LNCaP clone FGC (cell line): ENCODE results near the gene LYZL2.
"Not testable (repeated sequence)": the region's sequence is repeated elsewhere in the genome, so short reads cannot be mapped to it uniquely, and the experiment has no call there.

ENCODE experiments used
- DNase-seq: peaks from one replicate; pipeline ENCODE4 v3.0.0-alpha.2; 2011; ENCODE audit warnings: low read depth
- H3K4me3 ChIP-seq: 2 replicates; pipeline ENCODE4 v1.5.1; 2011; ENCODE audit warnings: mild to moderate bottlenecking, low read depth, low read length, control low read depth
- TF ChIP-seq, protein P1 (sequence below): IDR thresholded peaks from 2 replicates; pipeline ENCODE4 v1.5.1; 2012; ENCODE audit warnings: mild to moderate bottlenecking; ENCODE audit not compliant: control insufficient read depth, insufficient read depth; ENCODE audit errors: extremely low read depth

LYZL2 gene

DNA sequence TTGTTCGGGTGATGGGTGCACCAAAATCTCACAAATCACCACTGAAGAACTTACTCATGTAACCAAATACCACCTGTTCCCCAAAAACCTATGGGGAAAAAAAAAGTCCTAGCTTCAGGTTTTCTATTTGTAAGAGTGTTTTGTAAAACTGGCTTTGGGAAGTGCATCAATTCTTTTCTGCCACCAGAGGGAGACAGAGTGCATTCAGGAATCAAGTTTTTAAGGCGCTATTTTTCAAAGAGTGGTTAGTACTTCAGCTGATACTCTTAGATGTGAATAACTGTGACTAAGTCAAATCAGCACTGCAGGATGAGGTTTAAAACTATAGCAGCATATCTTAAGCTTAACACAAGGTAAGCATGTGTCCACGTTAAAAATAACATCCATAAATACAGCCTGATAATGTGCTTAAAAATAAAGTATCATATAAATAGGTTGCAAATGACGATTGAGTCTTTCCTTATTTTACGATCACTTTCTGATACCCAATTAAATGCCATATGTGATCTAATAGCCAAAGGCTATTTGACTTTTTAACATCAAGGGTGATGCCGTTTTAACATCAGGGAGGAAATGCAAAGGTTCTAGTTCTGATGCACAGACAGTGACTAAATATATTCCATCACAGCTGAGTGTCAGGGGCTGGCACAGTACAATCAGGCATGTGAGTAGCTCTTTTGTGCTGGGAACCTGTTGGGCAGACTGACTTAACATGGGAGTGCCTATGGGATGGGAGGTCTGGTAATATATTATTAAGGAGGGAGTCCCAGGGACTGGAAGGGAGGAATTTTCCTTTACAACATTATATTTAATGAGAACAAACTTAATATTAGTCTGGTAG is 10.6 kb upstream of the LYZL2 start:
- H3K4me3 ChIP-seq: no peak overlapping the region
- DNase-seq: peak; percentile 22
- TF ChIP-seq, protein P1, sequence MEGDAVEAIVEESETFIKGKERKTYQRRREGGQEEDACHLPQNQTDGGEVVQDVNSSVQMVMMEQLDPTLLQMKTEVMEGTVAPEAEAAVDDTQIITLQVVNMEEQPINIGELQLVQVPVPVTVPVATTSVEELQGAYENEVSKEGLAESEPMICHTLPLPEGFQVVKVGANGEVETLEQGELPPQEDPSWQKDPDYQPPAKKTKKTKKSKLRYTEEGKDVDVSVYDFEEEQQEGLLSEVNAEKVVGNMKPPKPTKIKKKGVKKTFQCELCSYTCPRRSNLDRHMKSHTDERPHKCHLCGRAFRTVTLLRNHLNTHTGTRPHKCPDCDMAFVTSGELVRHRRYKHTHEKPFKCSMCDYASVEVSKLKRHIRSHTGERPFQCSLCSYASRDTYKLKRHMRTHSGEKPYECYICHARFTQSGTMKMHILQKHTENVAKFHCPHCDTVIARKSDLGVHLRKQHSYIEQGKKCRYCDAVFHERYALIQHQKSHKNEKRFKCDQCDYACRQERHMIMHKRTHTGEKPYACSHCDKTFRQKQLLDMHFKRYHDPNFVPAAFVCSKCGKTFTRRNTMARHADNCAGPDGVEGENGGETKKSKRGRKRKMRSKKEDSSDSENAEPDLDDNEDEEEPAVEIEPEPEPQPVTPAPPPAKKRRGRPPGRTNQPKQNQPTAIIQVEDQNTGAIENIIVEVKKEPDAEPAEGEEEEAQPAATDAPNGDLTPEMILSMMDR: peak; percentile 80

DNA sequence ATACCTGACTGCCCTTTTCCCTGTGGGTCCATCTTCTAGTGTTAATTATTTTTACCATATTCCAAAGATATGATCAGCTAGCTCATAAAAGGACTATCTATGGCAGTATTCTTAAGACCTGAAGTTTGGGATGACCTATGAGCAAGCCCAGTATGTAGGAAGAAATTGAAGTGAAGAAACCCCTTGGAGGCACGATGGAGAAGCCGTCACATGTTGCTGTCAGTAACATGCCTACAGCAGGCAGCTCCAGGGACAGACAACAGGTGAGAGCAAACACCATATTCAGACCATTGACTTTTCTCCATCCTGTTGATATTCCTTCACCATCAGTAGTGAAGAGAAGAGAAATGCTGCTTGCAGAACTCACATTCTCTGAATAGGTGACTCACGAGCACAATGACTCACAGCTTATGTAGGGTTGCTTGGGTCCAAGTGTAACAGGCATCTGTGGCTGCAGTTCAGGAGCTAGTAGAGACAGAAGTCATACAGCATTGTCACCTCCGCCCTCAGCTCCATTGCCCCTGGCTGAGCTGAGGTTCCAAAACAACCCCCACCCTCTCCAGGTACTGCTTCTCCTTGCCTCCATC is 8.4 kb upstream of the LYZL2 start:
- TF ChIP-seq, protein P1: no peak
- no peak overlapping the region for H3K4me3 ChIP-seq
- no peak for DNase-seq

DNA sequence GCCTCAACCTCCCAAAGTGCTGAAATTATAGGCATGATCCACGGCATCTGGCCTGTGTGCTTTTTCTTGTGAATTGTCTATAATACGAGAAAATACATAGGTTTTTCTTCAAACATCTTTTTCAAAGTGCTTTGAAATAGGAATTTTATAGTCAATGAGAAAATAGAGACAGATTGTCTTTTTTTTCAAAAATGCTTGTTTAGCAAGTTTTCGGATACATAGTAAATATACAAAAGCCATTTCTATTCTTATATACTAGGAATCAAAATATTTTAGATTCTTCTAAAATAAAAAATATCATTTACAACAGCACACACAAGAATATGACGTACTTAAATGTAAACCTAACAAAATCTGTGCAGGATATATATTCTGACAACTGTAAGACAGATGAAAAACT is 1.6 kb upstream of the LYZL2 start:
- H3K4me3 ChIP-seq: no peak overlapping the region
- no peak for DNase-seq
- TF ChIP-seq, protein P1: no peak

DNA sequence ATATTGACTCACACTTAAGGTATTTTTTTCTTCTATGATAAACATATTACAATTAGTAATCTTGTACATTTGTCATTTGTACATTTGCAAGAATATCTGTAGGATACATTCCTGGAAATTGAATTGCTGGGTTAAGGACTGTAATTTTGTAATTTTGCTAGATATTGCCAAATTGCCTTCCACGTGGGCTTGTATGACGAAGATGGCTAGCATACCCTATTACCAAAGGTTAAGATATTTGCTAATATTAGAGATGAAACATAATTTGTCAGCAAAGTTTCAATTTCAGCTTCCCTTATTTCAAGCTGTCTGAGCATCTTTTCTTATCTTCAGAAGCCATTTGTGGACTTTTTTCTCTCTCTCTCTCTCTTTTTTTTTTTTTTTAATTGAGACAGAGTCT is 1.0 kb upstream of the LYZL2 start:
- TF ChIP-seq, protein P1: no peak
- DNase-seq: no peak
- H3K4me3 ChIP-seq: no peak overlapping the region

DNA sequence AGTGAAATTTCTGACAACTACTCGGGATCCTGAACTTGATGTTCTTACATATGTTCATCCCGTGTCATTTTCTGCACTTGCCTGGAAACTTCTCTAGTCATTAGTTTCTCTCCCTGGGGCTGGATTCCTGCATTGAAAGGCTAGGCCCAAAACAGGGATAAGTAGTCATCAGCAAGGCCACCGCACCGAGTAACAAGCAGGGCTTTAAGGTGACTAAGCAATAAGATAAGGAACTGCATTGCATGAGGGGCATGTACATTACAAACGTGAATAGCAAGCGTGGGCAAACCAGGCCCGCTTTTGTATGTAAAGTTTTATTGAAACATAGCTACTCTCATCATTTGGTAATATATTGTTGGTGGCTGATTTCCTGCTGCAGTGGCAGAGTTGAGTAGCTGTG is 977 bp downstream of the LYZL2 start:
- not testable (repeated sequence) for DNase-seq, H3K4me3 ChIP-seq

DNA sequence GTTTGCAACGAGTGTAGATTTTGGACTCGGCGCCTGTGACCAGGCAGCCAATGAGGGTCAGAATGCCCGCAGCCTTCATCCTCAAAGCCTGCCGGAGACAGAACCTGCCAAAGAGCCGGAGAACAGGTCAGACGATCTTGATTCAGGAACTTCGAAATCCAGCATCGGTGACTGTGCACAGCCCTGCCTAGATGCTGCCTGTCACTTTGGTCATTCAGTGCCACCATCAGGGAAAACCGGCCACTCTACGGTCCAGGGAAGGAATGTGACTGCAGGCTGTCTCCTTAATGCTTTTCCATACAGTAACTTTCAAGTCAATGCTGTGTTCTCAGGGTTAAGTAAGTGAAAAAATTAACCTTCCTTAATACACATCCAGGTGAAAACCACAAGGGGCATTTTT is 2.7 kb downstream of the LYZL2 start:
- H3K4me3 ChIP-seq: not testable (repeated sequence)
- DNase-seq: peak; percentile 31

DNA sequence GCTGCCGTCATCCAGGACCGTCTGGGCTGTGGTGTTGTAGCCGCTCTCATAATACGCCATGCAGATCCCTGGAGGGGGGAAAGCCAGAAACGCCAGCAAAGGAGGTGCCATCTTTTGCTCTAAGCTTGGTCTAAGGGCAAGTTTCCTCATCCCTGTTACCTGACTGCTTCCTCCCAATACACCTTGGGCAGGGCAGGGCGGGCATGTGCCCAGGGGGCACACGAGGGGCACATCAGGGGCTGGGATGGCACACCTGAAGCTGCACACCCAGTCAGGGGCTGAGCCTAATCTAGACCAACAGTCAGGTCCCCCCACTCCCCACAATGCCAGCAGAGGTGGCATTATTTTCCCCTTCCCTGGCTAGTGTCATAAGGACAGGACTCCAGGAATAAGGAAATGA is 3.4 kb downstream of the LYZL2 start:
- not testable (repeated sequence) for H3K4me3 ChIP-seq, DNase-seq

DNA sequence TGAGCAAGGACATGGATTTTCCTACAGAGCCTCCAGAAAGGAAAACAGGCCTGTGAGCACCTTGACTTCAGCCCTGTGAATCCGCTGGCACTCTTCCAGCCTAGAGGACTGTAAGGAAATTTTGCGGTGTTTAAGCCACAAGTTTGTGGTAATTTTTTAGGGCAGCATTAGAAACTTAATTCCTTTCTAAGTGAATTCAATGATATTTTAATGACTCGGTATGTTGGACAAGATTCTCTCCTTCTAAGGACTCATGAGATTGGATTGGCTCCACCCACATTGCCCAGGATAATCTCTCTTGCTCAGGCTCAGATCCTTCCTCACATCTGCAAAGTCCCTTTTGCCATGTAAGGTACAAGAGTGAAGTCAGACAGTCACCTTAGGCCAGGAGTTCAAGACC is 4.5 kb downstream of the LYZL2 start:
- H3K4me3 ChIP-seq: no peak overlapping the region
- DNase-seq: no peak
- TF ChIP-seq, protein P1: no peak
